ENCODE results near the gene BRIP1. TPM values are rescaled to one million over a fixed set of nuclear protein-coding genes. Genes with fewer than 3 reads are reported as not detected.

The BRIP1 gene
- total and polyA plus RNA-seq, 2 experiments from 2014 or later, result 8.0 to 23.1 TPM

DNA sequence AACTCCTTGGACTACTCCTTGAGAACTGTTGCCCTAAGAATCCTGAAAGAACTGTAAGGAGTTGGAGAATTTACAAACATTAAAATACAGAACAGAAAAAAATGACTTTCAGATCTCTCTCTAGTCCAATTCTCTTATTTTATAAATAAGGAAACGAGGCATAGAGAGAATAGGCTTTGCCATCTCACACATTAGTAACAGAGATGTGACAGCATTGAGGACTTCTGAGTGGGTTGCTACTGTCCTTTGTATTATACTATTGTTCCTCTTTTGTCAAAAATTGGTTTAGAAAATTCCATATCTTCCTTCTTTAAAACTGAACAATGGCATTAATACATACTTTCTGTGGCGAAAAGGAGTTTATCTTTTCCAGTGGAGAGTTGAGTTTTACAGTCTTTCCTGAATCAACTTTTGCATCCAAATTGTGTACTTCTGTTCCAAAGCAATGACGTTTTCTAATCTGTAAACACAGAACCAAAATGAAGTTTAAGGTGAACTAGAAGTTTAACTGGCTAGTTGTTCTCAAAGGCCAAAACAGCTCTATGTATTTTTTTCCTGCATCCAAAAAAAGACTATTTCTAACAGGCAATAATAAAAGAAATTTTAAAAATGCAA lies 16.5 kb downstream of the BRIP1 start (continued):
- TF ChIP-seq, protein P1, sequence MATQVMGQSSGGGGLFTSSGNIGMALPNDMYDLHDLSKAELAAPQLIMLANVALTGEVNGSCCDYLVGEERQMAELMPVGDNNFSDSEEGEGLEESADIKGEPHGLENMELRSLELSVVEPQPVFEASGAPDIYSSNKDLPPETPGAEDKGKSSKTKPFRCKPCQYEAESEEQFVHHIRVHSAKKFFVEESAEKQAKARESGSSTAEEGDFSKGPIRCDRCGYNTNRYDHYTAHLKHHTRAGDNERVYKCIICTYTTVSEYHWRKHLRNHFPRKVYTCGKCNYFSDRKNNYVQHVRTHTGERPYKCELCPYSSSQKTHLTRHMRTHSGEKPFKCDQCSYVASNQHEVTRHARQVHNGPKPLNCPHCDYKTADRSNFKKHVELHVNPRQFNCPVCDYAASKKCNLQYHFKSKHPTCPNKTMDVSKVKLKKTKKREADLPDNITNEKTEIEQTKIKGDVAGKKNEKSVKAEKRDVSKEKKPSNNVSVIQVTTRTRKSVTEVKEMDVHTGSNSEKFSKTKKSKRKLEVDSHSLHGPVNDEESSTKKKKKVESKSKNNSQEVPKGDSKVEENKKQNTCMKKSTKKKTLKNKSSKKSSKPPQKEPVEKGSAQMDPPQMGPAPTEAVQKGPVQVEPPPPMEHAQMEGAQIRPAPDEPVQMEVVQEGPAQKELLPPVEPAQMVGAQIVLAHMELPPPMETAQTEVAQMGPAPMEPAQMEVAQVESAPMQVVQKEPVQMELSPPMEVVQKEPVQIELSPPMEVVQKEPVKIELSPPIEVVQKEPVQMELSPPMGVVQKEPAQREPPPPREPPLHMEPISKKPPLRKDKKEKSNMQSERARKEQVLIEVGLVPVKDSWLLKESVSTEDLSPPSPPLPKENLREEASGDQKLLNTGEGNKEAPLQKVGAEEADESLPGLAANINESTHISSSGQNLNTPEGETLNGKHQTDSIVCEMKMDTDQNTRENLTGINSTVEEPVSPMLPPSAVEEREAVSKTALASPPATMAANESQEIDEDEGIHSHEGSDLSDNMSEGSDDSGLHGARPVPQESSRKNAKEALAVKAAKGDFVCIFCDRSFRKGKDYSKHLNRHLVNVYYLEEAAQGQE (IDR thresholded peaks at IDR 0.05; ENCODE audit: unreplicated experiment), result no peak
- TF ChIP-seq EZH2 (IDR thresholded peaks at IDR 0.05; ENCODE audit: low read depth, unreplicated experiment), result no peak

DNA sequence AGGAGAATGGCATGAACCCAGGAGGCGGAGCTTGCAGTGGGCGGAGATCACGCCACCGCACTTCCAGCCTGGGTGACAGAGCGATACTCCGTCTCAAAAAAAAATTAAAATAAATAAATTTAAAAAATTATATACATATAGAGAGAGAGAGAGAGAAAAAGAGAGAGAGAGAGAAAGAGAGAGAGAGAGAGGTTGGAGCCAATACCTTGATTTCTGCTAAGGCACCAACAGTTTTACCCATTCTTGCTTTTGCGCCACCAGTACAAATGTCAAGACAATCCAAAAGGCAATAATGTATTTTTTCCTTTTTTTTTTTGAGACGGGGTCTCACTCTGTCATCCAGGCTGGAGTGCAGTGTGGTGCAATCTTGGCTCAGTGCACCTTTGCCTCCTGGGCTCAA lies 17.2 kb downstream of the BRIP1 start:
- Mint-ChIP-seq H3K4me3 (no peak overlapping the region), H3K4me1 (no peaks in the 10 kb centered on the region), H3K27ac (no peak overlapping the region), H3K9me3 (no peaks in the 10 kb centered on the region), H3K36me3 (ENCODE audit: low read depth) (peaks cover 45% of the 10 kb centered on the region), H3K27me3 (ENCODE audit: insufficient read depth, low read depth, poor library complexity) (no peaks in the 10 kb centered on the region)
- H3K4me1 ChIP-seq (ENCODE audit: insufficient read depth), result no peaks in the 10 kb centered on the region
- peaks cover 17% of the 10 kb centered on the region; the same call in 1 of the 2 replicates for H3K36me3 ChIP-seq (ENCODE audit: insufficient read depth)
- no peaks in the 10 kb centered on the region for H3K79me2 ChIP-seq (replicated peaks; ENCODE audit: insufficient read depth)
- TF ChIP-seq EZH2phosphoT487 (IDR thresholded peaks at IDR 0.05; ENCODE audit: unreplicated experiment), result no peak
- TF ChIP-seq POLR2AphosphoS5 (IDR thresholded peaks at IDR 0.05; ENCODE audit: low read depth), result no peak
- TF ChIP-seq JUNB (IDR thresholded peaks at IDR 0.05; ENCODE audit: unreplicated experiment), result no peak
- TF ChIP-seq ZNF331 (CRISPR knock-in tag; IDR thresholded peaks at IDR 0.05; ENCODE audit: low read depth), result no peak
- TF ChIP-seq, protein P2, sequence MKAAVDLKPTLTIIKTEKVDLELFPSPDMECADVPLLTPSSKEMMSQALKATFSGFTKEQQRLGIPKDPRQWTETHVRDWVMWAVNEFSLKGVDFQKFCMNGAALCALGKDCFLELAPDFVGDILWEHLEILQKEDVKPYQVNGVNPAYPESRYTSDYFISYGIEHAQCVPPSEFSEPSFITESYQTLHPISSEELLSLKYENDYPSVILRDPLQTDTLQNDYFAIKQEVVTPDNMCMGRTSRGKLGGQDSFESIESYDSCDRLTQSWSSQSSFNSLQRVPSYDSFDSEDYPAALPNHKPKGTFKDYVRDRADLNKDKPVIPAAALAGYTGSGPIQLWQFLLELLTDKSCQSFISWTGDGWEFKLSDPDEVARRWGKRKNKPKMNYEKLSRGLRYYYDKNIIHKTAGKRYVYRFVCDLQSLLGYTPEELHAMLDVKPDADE (IDR thresholded peaks at IDR 0.05), result no peak
- TF ChIP-seq, protein P1 (IDR thresholded peaks at IDR 0.05; ENCODE audit: unreplicated experiment), result no peak
- TF ChIP-seq NANOG (IDR thresholded peaks at IDR 0.05; ENCODE audit: borderline replicate concordance), result no peak
- H3F3A ChIP-seq (replicated peaks; ENCODE audit: low read depth), result no peaks in the 10 kb centered on the region
- H2AFZ ChIP-seq, result no peak overlapping the region
- H3K4me2 ChIP-seq, result no peak overlapping the region
- DNase-seq (ENCODE audit: low spot score) (no peak), ATAC-seq (no peak)
- H3K9me2 ChIP-seq (ENCODE audit: insufficient read depth), result no peaks in the 10 kb centered on the region
- no peak overlapping the region for H3K4me3 ChIP-seq
- no peak overlapping the region for H3K27ac ChIP-seq (ENCODE audit: low read depth)
- no peaks in the 10 kb centered on the region for H3K27me3 ChIP-seq (ENCODE audit: insufficient read depth)
- H4K20me1 ChIP-seq (replicated peaks; ENCODE audit: insufficient read depth), result no peaks in the 10 kb centered on the region

Data from GM23338 (cell line).